Amygdala (tissue), 56 donors: Measurements from ENCODE around the gene ADRA2C.

Experiments used
- DNase-seq, 56 donors: peaks; one replicate each; lab custom pipeline; 2025; lab: John Stamatoyannopoulos, UW

The ADRA2C gene

DNA sequence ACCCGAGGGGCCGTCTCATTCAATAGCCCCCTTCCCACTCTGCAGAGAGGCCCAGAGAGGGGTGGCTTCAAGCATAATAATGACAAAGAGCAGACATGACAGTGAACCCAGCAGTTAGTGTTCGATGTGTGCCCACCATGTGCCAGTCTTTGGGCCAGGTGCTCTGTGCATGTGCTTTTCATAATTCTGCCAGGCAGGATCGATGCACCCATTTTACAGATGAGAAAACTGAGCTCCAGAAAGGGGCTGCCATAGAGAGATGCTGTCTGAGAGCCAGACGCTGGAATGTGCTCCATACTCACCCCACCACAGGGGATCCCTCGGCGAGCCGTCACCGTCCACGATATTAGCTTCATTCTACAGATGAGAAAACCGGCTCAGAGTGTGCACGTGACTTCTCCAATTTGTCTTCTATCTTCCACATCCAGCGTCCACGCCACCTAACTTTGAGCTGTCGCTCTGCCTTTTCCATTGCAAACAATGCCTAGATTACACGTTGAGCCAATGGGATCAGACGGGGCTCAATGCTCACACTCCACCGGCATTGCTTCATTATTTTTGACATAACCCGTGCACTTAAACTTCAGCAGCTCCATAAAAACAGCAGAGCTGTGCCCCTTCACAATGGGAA lies 8.2 kb downstream of the ADRA2C start:
- DNase-seq, result no peak

GRCh38 chr4:3775005-3775404 lies 8.8 kb downstream of the ADRA2C start:
- DNase-seq, result no peak

DNA sequence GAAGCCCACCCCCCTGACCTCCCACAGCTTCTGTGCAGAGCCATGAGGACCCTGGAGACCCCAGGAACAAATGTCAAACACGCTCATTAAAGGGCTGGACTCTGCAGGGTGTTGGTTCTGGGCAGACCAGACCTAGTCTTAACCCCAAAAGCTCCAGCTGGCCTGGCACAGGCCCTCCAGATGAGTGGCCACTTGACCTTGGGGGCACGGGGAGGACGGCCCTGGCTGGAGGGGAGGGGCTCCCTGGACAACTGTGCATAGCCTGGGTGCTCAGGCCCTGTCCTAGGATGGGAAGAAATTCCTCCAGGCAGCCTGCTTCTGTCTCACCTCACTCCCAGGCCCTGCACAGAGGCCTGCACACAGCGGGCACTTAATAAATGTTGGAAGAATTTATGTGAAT lies 9.4 kb downstream of the ADRA2C start:
- DNase-seq, result no peak

- DNase-seq, result no peak
Observed at GRCh38 chr4:3776166-3777032, 10.2 kb downstream of the ADRA2C start.

DNA sequence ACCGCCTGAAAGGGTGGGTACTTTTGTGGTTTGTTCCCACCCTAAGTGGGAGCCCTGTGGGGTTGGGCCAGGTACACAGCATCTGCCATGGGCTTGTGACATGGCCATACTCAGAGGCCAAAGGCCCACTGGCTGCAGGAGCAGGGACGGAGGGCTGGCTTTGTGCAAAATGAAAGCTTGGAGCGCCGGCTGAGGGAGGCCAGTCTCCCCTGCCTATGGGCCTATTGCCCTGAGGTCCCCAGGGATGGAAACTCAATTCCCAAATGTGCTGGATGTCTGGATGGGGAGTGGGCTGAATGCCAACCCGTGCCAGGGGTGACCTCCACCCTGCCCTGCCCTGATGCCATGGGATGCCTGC lies 10.8 kb downstream of the ADRA2C start:
- DNase-seq, result no peak

GRCh38 chr4:3777669-3778068 lies 11.5 kb downstream of the ADRA2C start:
- DNase-seq, result no peak

DNA sequence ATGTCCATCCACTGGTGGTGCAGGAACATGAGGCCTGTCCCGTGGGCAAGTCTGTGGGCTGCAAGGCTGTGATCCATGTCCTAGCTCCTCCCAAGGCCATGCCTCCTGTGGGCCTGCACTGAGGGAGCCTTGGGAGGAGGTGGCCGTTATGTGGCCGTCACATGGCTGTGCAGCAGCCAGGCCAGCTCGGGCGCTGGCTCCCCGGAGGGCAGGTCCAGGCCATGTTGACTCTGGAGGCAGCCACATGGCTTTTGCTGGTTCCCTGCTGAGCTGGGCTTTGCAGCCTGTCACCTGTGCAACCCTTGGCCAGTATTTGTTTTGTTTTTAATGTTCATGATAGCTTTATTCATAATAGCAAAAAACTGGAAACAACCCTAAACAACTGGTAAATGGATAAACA lies 13.3 kb downstream of the ADRA2C start:
- DNase-seq, result no peak

GRCh38 chr4:3780347-3781171 lies 14.4 kb downstream of the ADRA2C start:
- no peak for DNase-seq

GRCh38 chr4:3781193-3781886 lies 15.2 kb downstream of the ADRA2C start:
- no peak for DNase-seq

DNA sequence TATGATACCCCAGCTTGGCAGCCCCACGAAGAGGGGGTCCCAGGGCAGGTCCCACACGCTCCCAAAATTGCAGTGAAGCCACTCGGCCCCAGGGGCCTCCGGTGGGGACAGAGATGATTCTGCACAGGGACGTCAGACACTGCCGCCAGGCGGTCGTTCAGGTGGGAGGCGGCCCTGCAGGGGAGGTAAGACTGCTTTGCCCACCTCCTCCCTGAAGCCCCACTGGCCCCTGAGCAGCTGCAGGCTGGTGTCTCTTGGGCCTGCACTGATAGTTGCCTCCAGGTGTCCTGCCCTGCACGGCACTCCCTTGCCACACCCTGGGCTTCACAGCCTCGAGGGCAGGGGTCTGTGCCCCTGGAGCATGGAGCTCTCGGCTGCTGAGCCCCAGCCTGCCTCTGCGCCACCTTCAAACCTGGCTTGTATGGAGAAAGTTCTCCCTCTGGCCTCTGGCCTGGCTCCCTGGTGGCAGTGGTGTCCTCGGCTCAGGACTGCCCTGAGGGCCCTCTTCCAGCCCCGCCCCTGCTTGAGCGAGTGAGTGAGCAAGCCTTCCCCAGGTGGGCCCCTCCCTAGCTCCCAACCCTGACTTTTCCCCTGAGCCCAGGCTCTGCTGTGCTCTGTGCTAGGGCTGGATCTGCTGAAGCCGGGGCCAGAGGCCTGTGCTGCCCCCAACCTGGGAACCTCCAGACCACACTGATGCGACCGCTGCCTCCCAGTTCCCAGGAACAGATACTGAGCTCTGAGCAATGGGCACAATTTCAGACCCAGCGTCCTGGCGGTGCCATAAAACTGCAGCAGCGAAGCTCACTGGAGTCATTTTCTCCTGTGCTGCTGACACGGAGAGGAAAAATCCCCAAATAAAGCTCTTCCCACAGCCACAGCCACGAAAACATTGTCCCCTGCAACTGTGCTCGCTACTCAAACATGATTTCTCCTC lies 16.1 kb downstream of the ADRA2C start:
- DNase-seq, result no peak

DNA sequence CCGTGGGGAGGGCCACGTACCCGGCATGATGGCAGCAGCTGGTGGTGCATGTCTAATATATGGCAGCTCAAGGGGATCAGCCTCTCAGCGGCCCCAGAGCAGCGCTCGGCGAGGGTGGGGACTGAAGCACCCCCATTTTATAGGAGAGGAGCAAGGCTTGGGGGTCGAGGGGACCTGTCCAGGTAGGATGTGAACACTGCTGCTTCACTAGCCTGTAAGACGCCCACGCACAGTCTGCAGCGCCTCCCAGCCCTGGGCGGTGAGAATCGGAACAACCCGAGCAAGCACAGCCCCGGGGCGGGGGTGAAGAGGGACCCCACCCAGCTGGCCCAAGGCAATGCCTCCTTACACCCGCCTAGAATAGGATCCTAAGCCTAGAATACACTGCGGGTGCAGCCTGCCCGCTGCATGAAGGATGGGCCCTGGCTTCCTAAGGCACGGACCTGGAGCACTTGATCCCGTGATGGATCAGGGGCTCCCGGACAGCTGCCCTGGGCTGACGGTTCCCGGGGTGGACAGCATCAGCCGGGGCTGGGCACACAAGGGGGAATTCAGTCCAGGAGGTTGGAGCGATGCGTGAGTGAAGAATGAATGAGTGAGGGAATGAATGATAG lies 17.6 kb downstream of the ADRA2C start:
- DNase-seq, result peak in 2 of 56 donors; percentile 7 to 27

DNA sequence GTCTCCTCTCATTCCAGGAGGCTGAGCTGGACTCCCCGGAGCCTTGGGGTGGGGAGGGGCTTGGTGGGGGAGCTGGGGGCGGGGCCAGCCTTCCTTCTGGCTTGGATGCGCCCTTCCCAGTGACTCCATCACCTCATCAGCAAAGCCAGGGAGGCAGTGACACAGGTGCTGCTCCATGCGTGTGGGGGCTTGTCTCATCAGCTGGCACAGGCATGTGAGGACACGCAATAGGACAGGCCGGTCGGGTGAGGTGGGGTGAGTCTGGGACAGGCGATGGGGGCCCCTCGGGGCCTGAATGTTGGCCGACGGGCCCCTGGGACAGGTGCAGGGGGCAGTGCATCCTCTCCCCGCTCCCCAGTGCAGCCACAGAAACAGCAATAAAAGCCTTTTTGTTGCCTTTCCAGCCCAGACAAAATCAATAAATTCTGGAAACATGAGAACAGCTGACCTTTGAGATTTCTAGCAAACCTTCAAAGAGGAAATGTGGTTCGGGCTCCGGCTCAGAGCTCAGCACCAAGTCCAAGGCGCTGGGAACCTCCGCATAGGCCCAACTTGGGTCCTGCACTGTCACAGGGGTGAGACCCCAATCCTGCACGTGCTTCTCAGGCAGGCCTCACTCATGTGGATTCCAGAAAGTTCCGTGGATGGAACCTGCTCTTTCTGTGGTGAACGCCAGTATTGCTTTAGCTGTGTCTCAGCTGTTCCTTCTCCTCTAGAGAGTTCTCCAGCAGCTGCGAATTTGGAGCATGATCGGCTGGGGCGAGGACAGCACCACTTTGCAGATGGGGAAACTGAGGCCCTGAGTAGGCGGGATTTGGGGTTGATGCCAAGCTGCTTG lies 18.5 kb downstream of the ADRA2C start:
- no peak for DNase-seq

- DNase-seq, result no peak
Observed at GRCh38 chr4:3785292-3785565, 19.0 kb downstream of the ADRA2C start.

GRCh38 chr4:3786196-3786869 lies 20.1 kb downstream of the ADRA2C start:
- DNase-seq, result peak in 48 of 56 donors; percentile 11 to 82 (median 54)

DNA sequence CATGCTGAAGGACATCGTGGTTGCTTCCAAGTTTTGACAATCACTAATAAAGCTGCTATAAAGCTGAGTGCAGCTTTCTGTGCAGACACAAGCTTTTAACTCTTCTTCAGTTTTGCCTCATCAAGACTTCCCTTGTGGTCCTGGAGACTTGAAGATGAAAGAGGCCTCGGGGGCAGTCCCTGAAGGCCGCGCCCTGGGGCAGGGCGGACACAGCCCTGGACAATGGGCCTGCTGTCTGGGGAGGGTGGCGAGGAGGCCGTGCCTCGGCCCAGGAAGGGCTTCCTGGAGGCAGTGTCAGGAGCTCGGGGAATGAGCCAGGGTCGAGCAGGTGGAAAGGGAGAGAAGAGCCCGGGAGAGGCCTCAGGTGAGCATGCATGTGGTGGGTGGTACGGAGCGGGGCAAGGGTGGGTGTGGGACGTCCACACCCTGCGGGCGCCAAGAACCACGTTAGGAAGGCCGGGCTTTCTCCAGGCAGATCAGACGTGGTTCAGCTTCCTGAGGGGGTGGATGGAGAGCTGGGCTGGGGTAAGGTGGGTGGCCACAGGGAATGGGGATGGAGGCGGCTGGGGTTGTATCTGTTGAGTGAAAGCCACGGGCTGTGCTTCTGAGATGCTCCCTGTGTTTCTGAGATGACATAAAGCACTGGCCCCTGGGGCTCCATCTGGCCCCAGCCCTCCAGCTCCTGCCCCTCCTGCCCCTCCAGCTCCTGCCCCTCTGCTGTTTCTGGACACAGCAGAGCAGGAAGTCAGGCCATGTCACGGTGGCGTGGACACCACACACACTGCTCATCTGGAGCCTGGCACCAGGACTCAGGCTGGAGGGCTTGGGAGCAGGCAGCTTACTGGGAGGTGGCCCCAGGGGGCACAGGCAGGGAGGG lies 21.5 kb downstream of the ADRA2C start:
- DNase-seq, result no peak

DNA sequence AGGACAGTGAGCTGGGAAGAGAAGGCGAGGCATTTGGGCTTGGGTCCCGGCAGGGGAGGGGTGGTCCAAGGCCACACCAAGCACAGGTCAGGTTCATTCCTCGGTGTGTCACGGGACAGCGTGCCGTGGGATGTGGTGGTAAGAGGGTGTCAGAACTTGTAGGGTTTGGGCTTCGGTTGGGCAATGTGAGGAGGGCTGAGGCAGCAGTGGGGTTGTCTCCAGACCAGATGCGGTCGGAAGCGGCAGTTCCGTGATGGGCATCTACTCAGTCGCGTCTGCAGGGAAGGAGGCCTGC lies 22.1 kb downstream of the ADRA2C start:
- no peak for DNase-seq

- DNase-seq, result no peak
Observed at GRCh38 chr4:3789587-3789986, 23.4 kb downstream of the ADRA2C start.
